GM12801 (cell line): ENCODE results near the gene FAN1.

Experiments
- TF ChIP-seq, protein P1 (sequence below): IDR thresholded peaks from one replicate; pipeline ENCODE4 v1.5.1; 2011; ENCODE audit warnings: control low read depth; ENCODE audit not compliant: insufficient read length; ENCODE audit errors: extremely low read depth

Gene FAN1

DNA sequence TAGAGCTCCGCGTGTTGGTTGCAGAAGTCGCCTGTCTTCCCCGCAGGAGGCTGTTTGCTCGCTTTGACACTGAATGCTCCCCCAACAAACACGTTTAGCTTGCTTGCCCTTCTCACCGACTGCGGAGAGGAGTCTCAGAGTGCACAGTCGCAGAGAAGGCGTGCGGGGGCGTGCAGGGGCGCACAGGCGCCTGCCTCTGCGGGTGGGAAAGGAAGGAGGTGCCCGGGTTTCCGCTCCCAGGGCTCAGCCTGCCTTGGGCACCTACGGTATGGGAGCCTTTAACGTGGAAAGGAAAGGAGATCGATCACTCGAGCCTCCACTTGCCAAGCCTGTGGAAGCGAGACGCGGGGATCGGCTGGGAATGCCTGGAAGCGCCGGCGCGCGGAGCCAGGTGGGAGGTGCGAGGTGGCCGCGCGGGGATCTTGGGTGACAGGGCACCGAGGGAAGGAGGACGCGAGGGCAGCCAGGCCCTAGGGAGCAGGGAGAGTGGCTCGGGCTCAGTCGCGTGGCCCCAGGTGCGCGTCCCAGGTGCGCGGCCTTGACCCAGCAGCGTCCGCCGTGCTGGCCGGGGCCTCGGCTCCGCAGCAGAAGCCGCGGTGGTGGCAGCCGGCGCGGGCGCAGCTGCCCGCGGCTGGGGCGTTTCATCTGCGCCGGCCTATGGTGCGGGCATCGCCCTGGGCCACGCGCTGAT lies at the start of gene FAN1:
Gene FAN1, plus strand, starts transcription at position 419 of the 691 bp plus-strand sequence. CDS start 749 bp downstream, outside the sequence.
- TF ChIP-seq, protein P1, sequence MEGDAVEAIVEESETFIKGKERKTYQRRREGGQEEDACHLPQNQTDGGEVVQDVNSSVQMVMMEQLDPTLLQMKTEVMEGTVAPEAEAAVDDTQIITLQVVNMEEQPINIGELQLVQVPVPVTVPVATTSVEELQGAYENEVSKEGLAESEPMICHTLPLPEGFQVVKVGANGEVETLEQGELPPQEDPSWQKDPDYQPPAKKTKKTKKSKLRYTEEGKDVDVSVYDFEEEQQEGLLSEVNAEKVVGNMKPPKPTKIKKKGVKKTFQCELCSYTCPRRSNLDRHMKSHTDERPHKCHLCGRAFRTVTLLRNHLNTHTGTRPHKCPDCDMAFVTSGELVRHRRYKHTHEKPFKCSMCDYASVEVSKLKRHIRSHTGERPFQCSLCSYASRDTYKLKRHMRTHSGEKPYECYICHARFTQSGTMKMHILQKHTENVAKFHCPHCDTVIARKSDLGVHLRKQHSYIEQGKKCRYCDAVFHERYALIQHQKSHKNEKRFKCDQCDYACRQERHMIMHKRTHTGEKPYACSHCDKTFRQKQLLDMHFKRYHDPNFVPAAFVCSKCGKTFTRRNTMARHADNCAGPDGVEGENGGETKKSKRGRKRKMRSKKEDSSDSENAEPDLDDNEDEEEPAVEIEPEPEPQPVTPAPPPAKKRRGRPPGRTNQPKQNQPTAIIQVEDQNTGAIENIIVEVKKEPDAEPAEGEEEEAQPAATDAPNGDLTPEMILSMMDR: no peak

DNA sequence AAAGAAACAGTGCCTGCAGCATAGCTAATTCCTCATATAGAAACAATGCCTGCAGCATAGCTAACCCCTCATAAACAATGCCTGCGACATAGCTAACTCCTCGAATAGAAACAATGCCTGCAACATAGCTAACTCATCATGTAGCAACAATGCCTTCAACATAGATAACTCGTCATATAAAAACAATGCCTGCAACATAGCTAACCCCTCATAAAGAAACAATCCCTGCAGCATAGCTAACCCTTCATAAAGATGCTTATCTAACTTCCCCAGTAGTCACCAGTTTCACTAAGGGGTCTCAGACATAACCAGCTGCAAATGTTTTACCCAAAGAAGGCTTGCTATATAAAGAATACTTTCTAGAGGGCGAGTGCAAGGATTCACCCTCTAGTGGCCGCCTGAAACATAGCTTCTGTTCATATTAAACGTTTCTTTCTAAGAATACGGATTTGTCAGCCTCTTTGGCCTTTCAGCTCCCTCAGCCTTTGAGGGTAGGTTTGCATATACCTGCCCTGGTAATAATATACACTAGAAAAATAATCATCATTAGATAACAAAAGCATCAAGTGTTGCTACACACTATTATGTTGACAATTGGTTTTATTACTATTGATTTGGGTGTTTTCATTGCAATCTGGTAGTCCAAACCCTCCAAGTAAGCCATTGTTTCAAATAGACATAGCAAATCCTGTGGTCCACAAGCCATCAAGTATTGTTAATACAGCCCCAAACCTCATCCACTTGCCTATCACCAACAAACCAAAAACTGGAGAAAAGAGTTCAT lies 44.4 kb upstream of the FAN1 start:
- TF ChIP-seq, protein P1: no peak

DNA sequence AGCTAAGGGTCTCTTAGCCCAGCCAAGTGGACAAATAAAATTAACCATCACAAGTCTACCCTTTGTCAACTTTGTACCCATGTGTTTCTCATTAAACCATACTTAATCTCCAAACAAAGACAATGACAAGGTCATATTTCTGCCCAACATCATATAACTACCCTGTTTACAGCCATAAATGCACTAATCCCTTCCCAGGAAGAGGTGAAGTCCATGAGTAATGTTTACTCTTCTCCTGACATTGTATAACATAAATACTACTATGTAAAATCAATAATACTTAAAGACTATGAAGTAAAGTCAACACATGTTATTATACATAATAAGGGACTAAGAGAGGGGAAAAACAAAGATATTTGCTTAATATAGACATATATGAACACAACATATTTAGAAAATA lies 38.5 kb upstream of the FAN1 start:
- TF ChIP-seq, protein P1: no peak

DNA sequence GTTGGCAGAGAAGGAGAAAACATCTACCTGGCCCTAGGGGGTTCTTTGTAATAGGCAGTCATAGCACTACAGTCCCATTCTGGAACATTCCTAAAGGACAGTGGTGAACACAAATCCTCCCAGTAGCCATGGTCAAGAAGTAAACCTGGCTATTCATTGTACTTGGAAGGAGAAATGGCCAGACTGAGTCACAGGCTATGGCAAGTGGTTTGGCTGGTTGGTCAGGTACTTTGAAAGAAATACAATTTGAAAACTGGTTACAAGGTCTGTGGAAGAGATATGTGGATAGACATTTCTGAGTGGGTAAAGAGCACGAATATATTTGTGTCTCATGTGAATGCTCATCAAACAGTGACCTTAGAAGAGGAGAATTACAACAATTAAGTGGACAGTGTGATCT lies 33.0 kb upstream of the FAN1 start:
- TF ChIP-seq, protein P1: no peak

DNA sequence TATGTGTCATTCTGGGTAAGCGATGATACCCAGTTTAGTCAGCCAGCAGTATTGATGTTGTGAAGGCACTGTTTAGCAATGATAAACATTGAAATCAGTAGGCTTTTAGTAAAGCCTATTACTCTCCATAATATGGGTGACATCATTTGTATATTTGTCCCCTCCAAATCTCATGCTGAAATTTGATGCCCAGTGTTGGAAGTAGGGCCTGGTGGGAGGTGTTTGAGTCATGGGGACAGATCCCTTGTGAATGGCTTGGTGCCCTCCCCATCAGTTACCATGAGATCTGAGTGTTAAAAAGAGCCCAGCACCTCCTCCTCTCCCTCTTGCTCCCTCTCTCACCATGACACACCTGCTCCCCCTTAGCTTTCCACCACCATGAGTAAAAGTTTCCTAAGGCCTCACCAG lies 31.4 kb upstream of the FAN1 start:
- TF ChIP-seq, protein P1: no peak

DNA sequence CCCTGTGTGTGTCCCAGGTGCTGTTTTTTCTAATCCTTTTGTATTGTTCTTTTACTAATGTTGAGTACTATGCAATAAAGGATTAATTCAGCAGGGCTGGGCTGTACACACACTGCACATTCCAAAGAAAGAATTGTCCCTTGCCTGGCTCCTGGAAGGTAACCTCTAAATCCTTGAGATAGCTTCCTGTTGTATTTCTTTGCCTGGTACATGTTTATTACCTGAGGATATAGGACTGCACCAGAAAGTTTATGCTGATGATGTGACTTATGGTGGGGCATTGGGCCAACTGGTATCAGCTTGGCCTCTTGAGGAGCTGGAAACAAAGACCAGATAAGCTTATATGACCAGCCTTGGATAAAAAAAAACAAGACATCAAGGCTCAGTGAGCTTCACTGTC lies 26.6 kb upstream of the FAN1 start:
- TF ChIP-seq, protein P1: no peak

DNA sequence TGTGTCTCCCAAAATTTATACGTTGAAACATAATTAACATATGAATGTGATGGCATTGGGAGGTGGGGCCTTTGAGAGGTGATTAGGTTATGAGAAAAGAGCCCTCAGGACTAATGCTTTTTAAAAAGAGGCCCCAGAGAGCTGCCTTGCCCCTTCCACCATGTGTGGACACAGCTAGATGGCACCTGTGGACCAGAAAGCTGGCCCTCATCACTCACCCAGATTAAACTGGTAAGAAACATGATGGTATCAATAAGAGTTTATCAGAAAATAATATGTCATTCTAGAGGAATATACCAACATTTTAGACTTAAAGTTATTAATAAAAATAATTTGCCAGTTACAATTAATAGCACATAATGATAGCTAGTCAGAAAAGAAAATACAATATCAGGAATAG lies 25.2 kb upstream of the FAN1 start:
- TF ChIP-seq, protein P1: no peak
